GM21367 (cell line): ENCODE results near the gene CCDC134.

Experiments
- ATAC-seq: cut with Tn5 transposase; IDR thresholded peaks from one replicate; pipeline ENCODE4 v1.9.1; 2021; ENCODE audit not compliant: unreplicated experiment

The CCDC134 gene

GRCh38 chr22:41782751-41783150 is 17.7 kb upstream of the CCDC134 start:
- no peak for ATAC-seq

GRCh38 chr22:41787331-41787730 is 13.1 kb upstream of the CCDC134 start:
- no peak for ATAC-seq

GRCh38 chr22:41793871-41794270 is 6.6 kb upstream of the CCDC134 start:
- ATAC-seq = no peak

GRCh38 chr22:41798736-41799135 is 1.7 kb upstream of the CCDC134 start:
- ATAC-seq = no peak

- peak; percentile 8 for ATAC-seq
Observed at GRCh38 chr22:41799486-41800347, 762 bp upstream of the CCDC134 start.

GRCh38 chr22:41801147-41801819 is 804 bp downstream of the CCDC134 start:
- no peak for ATAC-seq

GRCh38 chr22:41801886-41802285 is 1.4 kb downstream of the CCDC134 start:
- no peak for ATAC-seq

- ATAC-seq = no peak
Observed at GRCh38 chr22:41805639-41806038, 5.2 kb downstream of the CCDC134 start.

GRCh38 chr22:41808400-41808799 is 7.9 kb downstream of the CCDC134 start:
- no peak for ATAC-seq

- ATAC-seq = no peak
Observed at GRCh38 chr22:41810022-41810421, 9.5 kb downstream of the CCDC134 start.

GRCh38 chr22:41812805-41813545 is 12.5 kb downstream of the CCDC134 start:
- no peak for ATAC-seq

- ATAC-seq = no peak
Observed at GRCh38 chr22:41813726-41814410, 13.4 kb downstream of the CCDC134 start.

- no peak for ATAC-seq
Observed at GRCh38 chr22:41815716-41816115, 15.2 kb downstream of the CCDC134 start.

- ATAC-seq = no peak
Observed at GRCh38 chr22:41816241-41816640, 15.8 kb downstream of the CCDC134 start.

- no peak for ATAC-seq
Observed at GRCh38 chr22:41816871-41817270, 16.4 kb downstream of the CCDC134 start.

GRCh38 chr22:41818011-41818410 is 17.5 kb downstream of the CCDC134 start:
- ATAC-seq = no peak

- no peak for ATAC-seq
Observed at GRCh38 chr22:41818596-41818995, 18.1 kb downstream of the CCDC134 start.

GRCh38 chr22:41819257-41819656 is 18.8 kb downstream of the CCDC134 start:
- no peak for ATAC-seq

GRCh38 chr22:41820447-41820846 is 20.0 kb downstream of the CCDC134 start:
- ATAC-seq = no peak

- ATAC-seq = no peak
Observed at GRCh38 chr22:41821471-41822316, 21.2 kb downstream of the CCDC134 start.
